ENCODE data around the gene AP2M1.
"Not testable (repeated sequence)": the region's sequence is repeated elsewhere in the genome, so short reads cannot be mapped to it uniquely, and the experiment has no call there.

AP2M1 gene

GRCh38 chr3:184158404-184158803 is 16.3 kb upstream of the AP2M1 start:
- DNase-seq, result no peak

- DNase-seq, result no peak
These were observed 14.2 kb upstream of the AP2M1 start for GRCh38 chr3:184160456-184160855.

- not testable (repeated sequence) for DNase-seq
These were observed 12.0 kb upstream of the AP2M1 start for GRCh38 chr3:184162571-184163070.

DNA sequence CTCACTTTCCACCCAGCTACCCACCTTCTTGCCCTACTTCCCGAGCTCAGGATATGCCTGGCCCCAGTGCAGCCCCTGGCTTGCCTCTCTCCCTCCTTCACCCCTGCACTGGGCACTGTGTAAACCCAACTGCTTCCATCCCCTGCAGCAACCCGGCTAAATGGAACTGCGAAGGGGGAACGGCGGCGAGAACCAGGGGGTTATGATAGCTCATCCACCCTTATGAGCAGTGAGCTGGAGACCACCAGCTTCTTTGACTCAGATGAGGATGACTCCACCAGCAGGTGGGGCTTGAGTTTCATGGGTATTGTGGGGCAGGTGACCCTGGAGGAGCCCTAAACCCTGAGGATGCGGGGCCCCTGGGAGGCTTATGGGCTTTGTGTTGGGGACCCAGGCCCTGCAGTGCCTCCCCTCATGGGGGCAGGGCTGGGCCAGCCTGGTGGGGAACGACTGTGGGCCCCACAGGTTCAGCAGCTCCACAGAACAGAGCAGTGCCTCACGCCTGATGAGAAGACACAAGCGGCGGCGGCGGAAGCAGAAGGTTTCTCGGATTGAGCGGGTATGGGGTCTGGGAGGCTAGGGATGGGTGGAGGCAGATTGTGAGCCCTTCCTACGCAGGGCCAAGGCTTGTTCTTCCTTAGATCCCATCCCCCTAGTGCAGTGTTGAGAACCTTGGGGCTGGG is 9.9 kb upstream of the AP2M1 start:
- no peak for DNase-seq

DNA sequence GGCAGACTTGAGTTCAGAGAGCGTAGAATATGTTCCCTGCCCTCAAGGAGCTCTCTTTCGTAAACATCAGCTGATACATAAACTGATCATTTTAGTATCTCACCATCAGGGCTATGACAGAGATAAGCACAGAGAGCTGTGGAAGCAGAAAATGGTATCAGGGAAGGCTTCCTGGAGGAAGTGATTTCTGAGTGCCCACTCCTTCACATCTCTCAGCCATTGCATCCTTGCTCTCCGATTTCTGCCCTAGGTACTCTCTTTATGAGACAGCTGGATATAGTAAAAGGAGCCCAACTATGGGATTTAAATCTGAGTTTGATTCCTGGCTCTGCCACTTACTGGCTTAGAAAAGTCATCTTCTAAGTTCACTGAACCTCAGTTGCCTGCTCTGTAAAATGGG is 9.1 kb upstream of the AP2M1 start:
- DNase-seq, result no peak

DNA sequence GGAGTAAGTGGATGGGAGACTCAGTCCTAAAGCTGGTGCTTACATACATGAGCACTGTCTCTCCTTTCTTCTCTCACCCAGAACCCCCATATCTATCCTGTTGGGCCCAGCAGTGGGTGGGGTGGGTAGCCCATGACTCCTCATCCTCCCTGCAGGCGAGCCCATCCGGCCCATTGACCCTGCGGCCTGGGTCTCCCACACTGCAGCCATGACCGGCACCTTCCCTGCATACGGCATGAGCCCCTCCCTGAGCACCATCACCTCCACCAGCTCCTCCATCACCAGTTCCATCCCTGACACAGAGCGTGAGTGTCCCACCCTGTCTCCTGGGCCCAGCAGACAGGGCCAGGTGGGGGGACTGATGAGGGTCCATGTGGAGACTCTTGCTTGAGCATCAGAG is 8.0 kb upstream of the AP2M1 start:
- DNase-seq, result no peak

DNA sequence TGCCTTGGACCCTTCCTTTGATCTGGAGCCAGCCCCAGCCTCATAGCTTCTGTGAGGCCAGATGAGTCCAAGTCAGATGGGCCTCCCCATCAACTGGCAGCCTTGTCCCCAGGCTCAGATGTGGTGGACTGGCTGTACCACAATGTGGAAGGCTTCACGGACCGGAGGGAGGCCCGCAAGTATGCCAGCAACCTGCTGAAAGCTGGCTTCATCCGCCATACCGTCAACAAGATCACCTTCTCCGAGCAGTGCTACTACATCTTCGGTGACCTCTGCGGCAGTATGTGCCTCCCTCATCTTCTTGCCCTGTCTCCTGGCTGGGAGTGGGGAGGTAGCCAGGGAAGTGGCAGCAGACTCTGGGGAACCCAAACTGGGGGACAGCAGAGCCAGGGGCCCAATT is 6.9 kb upstream of the AP2M1 start:
- no peak for DNase-seq

DNA sequence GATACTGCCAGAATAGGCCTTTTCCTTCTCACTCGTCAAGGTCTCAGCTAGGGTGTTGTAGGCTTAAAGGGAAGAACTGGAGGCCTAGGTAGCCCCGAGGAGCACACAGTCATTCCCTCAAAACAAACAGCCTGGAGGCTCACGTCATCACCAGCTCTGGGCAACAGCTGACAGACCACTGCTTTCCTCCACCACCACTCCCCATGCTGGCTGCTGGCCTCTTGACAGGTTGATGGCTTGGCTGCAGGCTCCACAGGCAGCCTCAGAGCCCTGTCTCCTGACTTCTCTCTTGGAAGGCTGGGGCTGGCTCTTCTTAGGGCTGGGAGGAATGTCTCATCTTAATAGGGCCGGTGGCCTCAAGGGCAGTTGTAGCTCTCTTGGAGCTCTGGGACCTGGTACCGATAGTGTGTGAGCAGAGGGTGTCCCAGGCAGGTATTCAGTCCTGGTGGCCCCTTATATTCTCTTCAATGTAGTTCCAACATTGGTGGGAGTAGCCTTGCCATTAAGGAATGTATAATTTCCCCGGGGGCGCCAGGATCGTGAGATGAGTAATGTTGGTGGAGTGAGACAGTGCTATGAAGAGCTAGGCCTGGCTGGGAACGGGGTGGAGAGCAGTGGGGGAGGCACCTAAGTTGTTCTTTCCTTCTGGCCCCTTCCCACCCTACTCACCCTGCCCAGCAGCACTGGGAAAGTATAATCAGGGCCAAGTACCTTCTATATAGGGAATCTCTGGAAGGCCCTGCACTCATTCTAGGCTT is 6.1 kb upstream of the AP2M1 start:
- DNase-seq, result no peak

GRCh38 chr3:184169896-184170875 is 4.5 kb upstream of the AP2M1 start:
- DNase-seq, result no peak

- DNase-seq, result no peak
These were observed 3.1 kb upstream of the AP2M1 start for GRCh38 chr3:184171562-184171961.

DNA sequence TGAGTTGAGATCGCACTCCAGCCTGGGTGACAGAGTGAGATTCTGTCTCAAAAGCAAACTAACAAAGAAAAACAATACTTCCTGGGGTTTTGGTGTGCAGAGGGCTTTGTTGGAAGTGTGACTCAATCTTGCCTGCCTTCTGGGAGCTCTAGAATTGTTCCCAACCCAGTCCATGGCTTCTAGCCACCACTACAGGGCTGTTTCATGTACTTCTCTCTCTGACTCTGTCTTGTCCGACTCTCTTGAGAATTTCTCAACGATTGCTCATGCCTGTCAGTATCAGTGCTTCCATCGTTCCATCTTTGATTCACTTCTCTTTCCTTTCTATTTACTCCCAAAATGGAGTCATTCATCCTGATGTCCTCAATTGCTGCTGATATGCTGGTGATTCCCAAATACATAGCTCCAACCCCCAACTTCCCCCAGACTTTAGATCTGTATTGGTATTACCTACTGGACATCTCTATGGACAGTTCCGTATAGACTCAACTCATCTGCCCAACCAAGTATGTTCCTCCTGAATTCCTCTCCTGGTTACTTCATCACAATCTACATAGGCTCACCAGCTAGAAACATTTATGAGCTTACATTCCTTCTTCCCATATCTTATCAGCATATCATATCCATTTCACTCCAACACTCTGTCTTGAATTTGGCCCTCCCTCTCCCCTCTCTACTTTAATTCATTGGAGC is 1.8 kb upstream of the AP2M1 start:
- DNase-seq, result no peak

GRCh38 chr3:184173374-184173722 is 1.3 kb upstream of the AP2M1 start:
- DNase-seq, result no peak

DNA sequence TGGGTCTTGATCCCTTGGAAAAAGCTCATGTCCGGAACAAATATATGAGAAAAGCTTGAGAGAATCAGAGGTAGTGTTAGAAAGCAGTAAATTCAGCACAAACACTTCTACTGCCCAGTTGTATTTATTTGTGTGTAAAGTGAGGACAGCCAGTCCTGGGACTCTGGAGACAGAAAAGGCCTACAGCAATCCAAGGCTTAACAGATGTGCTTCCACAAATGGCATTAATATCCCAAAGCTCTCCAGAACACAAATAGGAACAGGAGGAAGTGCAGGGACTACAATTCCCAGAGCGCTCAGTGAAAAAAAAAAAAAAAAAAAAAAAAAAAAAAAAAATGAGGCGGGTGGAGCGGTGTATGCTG is 390 bp upstream of the AP2M1 start:
- DNase-seq, result no peak

DNA sequence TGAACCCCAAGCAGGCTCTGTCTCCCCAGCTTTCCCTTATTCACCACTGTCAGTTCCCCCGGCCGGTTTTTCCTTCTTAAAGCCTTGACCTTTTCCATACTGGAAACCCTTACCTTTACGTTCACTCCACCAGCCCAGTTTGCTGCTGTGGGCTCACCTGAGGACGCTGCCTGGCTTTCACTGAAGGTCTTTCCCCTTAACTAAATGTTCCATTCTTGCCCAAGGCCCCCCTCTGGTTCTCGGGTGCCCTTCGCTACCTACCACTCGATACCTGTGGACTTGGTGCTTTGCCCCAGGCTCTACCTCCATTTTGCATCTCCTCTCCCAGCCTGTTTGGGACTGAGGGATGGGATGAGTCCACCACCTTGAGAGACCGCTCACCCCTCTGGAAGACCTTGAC is 851 bp downstream of the AP2M1 start:
- DNase-seq, result no peak

DNA sequence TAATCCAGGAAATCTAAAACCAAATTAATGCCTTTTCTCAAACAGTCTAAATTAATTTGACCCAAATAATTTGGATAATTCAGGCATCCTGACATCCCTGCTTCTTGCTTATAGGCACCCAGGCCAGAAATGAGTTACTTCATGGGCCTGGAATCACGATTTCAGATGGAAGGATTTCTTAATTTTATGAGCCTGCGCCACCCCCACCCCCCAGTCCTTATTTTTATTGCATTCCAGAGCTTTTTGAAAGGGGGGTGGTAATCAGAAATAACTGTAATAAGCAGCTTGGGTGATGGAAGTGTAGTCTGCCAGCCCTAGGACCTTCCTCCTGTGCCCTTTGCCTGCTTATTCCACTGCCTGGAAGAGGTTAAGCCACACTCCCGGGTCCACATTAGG is 1.3 kb downstream of the AP2M1 start:
- no peak for DNase-seq

DNA sequence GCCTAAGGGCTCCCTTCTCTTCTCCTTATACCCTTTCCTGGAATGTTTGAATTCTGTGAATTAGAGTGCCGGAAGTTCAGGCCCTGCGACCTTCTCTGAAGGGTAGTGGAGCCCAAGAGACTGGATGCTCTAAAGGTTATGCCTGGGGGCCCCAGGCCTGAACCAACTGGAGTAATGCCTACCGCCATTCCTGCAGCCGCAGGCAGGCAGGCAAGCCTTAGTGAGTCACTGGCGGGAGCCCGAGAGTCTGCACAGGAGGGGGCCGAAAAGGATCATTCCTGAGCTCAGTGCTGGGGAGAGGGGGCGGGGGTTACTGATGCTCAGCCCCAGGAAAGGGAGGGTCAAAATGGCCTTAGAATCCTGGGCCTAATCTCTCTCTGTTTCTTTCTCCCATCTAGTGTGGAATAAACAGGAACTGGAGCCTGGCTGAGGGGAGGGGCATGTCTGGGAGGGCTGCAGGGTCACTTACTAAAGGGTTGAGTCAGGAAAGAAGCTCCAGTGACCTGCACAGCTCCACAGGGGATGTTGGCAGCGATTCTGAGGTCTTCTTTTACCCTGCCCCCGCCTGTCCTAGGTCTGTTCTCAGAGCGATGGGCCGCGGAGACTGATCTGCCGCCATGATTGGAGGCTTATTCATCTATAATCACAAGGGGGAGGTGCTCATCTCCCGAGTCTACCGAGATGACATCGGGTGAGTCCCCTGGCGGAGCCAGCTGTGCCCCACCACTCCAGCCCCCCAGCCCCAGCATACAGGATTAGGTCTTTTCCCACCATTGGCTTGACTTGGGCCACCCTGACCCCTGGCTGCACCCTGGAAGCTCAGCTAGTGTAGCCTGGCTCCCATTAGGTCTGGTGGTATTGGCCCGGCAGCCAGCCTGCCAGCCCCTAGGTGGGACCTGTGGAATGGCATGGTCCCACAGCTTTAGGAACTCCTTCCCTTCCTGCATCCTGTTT is 2.0 kb downstream of the AP2M1 start:
- DNase-seq, result no peak

DNA sequence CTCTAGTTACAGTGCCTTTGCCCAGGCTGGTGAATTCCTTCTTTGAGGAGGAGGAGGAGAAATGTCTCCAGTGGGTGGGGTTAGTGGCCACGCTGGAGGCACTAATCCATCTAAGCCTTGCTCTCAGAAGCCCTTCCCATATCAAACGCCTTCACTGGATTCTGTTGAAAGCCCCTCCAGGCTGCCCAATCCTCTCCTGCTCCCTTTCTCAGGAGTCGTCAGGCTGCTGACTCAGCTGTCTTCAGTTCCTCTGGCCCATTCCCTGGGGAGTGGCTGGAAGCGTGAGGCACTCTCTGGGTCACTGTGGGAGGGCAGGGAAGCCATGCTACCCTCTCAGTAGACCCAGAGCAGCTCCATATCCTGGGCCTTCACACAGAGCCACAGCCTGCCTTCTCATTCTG is 2.7 kb downstream of the AP2M1 start:
- DNase-seq, result no peak

DNA sequence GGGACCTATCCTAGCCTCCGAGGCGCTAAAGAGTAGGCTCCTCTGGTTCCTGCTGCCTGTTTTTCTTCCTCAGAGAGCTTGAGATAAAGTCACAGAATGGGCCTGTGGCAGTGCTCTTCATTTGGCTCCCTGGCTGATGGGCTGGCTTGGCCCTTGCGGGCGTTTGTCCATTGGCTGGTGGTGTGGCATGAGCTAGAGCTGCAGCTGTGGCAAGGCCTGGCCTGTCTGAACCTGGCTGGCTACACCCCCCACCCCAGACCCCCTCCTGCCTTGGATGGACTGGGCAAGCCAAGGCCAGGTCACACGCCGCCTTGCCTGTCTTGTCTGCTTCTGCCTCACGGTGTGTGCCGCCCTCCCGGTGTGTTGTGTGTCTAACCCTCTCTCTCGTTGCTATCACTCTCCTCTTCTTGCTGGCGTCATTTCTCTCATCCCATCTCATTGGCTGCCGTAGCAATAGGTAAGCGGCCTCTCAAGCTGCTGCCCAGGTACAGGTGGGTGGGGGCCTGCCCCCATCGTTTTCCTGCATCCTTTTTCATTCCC is 3.2 kb downstream of the AP2M1 start:
- no peak for DNase-seq

GRCh38 chr3:184178521-184179138 is 4.0 kb downstream of the AP2M1 start:
- no peak for DNase-seq

DNA sequence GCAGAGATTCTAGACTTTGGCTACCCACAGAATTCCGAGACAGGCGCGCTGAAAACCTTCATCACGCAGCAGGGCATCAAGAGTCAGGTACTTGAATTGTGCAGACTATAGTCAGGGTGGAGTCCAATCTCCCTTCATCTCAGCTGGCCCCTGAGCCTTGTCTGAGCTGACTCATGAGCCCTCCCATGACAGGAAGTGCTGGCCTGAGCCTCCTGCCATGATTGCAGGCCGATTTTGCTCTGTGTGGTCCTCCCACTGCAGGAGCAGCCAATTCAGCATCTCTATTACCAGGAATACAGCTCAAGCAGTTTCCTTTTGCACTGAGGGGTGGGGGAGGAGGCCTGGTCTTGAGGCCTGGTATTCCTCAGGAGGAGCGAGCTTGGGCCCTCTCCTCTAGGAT is 5.5 kb downstream of the AP2M1 start:
- DNase-seq, result no peak

- DNase-seq, result no peak
These were observed 6.9 kb downstream of the AP2M1 start for GRCh38 chr3:184181596-184181995.

Data from NCI-H187 (cell line).